DMS 273 (cell line): ENCODE measurements around the gene CEBPZ.
"Not testable (repeated sequence)": the region's sequence is repeated elsewhere in the genome, so short reads cannot be mapped to it uniquely, and the experiment has no call there.

Source experiments
- DNase-seq: peaks from one replicate; lab custom pipeline; 2025; ENCODE audit not compliant: unreplicated experiment; lab: John Stamatoyannopoulos, UW

CEBPZ gene, protein sequence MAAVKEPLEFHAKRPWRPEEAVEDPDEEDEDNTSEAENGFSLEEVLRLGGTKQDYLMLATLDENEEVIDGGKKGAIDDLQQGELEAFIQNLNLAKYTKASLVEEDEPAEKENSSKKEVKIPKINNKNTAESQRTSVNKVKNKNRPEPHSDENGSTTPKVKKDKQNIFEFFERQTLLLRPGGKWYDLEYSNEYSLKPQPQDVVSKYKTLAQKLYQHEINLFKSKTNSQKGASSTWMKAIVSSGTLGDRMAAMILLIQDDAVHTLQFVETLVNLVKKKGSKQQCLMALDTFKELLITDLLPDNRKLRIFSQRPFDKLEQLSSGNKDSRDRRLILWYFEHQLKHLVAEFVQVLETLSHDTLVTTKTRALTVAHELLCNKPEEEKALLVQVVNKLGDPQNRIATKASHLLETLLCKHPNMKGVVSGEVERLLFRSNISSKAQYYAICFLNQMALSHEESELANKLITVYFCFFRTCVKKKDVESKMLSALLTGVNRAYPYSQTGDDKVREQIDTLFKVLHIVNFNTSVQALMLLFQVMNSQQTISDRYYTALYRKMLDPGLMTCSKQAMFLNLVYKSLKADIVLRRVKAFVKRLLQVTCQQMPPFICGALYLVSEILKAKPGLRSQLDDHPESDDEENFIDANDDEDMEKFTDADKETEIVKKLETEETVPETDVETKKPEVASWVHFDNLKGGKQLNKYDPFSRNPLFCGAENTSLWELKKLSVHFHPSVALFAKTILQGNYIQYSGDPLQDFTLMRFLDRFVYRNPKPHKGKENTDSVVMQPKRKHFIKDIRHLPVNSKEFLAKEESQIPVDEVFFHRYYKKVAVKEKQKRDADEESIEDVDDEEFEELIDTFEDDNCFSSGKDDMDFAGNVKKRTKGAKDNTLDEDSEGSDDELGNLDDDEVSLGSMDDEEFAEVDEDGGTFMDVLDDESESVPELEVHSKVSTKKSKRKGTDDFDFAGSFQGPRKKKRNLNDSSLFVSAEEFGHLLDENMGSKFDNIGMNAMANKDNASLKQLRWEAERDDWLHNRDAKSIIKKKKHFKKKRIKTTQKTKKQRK

DNA sequence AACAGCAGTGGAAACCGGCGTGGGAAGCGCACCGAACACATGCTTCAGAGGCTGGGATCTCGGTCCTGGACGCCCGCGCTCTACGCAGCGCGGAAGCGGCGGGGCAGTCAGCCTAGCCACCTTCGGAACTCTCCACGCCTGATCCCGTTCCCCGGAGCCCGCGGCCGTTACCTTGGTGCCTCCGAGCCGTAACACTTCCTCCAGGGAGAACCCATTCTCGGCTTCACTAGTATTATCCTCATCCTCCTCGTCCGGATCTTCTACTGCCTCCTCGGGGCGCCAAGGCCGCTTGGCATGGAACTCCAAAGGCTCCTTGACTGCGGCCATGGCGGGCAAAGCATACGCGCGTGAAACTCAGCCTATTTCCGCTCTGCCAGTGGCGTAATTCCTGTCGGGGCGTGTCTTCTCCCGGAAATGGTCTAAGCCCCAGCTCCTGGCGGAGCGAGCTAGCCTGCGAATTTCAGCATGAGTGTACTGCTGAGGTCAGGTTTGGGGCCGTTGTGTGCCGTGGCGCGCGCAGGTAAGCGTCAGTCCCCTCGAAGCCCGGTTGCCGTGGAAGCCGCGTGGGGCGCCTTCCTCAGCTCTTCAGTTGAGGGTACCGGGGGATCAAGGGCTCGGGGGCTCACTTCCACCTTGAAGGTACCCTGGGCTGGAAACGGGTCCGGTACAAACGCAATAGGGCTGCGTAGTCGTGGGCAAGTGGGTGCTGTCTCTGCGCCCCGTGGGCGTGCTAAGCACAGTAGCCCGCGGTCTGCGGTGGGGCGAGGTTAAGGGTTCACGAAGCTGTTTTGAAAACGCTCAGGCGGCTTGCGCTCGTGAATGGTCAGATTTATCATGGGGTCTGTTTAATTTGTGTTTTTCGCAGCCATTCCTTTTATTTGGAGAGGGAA lies at the start of gene CEBPZ, which contains the start of gene NDUFAF7:
Gene CEBPZ (minus strand): TSS at position 356 of the 890 bp plus-strand sequence. CDS start 29 bp downstream, at position 327.
Gene NDUFAF7 (plus strand): TSS at position 418 of the 890 bp plus-strand sequence. CDS start 48 bp downstream, at position 466.
- peak; percentile 97 for DNase-seq

DNA sequence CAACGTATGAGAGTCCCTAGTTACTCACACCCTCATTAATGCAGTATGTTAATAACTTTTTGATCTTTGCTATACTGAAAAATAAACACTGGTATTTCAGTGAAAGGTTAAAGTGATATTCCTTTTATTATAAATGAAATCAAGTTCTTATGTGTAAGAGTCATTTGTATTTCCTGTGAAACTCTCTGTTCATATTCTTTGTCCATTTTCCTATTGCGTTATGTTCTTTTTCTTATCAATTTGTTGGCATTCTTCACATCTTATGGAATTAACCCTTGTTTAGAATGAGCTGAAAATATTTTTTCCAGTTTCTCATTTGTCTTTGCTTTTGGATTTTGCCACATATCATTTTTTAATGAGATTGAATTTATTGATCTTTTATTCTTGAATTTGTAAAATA lies 44.9 kb upstream of the CEBPZ start:
- no peak for DNase-seq

DNA sequence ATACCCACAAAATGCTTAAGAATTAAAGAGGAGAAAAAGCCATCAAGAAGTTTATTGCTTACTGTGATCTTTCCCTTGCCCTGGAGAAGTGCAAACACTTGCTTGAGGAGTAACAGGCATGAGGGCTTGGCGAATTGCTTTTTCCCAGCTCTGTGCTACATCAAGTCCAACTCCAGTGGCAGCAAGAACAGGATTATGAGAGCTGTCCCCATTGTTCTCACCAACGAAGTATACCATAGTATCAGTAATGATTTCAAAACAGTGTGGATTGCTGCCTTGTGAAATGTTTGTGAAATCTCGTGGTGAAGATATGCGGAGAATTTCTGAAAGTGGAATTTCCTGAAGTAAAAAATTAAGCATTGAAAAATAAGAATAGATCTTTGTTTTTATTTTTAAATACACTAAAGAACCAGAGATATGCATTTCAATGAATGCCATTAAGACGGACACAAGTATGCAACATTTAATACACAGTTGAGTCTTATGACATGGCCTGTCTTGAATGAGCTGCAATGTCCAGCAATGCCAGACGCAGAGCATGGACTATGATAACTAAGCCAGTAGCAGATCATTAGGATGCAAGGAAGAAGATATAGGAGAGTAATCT lies 43.1 kb upstream of the CEBPZ start:
- DNase-seq, result no peak

GRCh38 chr2:37271376-37272067 lies 40.1 kb upstream of the CEBPZ start:
- no peak for DNase-seq

DNA sequence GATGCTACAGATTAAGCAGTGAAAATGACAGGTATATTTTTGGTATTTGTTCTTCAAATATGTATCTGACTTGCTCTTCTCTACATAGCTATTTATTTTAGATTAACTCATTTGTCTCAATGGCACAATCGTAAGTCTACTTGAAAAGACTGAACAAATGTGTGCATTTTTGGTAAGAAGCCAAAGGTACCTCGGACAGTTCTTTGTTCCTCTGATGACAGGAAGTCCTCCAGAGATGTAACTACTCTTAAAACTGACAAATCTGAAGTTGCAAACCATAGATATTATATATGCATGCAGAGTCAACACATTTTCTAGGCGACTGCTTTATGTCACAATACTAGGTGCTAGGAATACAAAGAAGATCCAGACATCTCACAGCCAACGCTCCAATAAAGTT lies 36.7 kb upstream of the CEBPZ start:
- no peak for DNase-seq

GRCh38 chr2:37267685-37268084 lies 36.3 kb upstream of the CEBPZ start:
- DNase-seq, result no peak

GRCh38 chr2:37263839-37264238 lies 32.4 kb upstream of the CEBPZ start:
- DNase-seq, result no peak

DNA sequence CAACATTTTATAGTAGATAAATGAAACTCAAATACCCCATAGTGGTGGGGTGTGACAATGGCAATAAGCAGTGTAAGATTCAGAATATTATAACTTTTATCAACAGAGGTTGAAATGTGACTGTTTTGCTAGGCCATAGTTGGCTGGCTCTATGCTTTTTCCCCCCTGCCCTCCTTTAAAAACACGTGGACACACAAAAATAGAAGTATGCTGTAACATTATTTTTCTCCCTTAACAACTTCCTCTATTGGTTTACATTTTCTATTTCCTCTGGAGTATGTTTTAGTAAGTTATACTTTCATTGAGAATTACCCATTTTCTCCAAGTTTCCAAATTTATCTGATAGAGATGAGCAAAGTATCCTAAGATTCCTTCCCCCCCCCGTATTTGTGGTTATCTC lies 31.1 kb upstream of the CEBPZ start:
- no peak for DNase-seq

- DNase-seq, result no peak
Measured at GRCh38 chr2:37250869-37251740, 19.7 kb upstream of the CEBPZ start.

DNA sequence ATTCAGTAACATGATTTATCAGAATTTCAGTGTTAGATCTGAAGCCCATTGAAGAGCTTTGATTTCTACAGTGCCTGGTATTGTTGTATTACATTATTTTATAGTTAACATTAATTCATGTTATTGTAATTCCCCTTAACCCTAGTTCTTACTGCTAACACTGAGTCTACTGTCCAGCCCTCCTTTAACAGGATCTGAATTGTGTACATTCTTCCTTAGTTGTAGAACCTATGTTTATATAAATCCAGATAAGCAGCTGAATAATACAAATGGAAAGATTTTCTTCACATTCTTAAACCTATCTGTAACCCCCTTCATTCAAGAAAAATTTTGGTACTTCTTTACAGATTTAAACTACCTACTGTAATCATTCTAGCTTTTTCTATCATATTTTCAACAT lies 14.8 kb upstream of the CEBPZ start:
- DNase-seq, result no peak

DNA sequence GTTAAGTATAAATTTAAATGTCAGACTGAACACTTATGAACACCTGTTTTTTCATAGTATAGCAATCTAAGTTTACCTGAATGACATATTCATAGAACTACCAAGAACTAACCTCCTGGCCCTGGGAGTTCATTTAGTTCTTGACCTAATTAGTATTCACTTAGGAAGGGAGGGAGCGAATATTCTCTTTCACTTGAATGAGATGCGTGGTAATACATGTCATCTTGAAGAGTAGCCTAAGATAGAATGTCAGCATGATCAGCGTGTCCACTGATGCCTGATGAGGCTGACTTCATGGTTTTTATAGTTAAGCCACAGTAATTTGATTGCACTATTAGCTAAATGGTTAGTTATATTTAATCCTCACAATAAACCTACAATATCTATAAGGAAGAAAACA lies 13.4 kb upstream of the CEBPZ start:
- no peak for DNase-seq

DNA sequence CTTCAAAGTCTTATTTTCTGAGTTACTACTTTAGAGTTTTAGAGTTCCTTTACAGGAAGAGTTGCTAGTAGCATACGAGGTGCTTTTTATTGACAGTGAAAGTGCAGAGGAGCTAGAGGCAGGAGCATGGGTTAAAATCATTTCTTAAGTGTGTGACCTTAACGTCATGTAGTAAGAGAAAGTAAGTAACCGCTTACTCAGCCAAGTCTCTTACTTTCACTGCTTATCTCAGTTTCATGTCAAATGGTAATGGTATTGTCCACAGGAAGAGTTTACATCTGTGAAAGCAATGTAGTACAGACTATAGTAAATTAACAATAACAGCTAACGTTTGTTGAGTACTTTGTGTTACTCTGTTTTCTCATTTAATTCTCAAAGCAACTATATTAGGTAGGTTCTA lies 12.6 kb upstream of the CEBPZ start:
- no peak for DNase-seq

DNA sequence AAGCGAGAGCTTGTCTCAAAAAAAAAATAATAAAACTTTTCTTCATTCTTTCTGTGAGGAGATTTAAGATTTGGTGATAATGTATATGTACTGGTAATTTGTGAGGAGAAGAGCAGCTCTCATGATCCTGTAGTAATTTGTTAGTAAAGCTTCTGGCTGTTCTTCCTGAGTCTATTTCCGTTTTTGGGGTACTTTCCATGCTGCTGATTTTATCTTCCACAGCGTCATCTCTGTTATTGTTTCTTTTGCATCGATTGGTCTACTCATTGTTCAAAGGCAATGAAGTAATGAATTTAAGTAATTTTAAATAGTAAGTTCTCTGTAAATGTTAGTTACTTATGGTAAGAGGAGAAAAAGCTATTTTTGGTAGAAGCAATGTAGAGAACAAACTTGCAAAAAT lies 12.0 kb upstream of the CEBPZ start:
- no peak for DNase-seq

DNA sequence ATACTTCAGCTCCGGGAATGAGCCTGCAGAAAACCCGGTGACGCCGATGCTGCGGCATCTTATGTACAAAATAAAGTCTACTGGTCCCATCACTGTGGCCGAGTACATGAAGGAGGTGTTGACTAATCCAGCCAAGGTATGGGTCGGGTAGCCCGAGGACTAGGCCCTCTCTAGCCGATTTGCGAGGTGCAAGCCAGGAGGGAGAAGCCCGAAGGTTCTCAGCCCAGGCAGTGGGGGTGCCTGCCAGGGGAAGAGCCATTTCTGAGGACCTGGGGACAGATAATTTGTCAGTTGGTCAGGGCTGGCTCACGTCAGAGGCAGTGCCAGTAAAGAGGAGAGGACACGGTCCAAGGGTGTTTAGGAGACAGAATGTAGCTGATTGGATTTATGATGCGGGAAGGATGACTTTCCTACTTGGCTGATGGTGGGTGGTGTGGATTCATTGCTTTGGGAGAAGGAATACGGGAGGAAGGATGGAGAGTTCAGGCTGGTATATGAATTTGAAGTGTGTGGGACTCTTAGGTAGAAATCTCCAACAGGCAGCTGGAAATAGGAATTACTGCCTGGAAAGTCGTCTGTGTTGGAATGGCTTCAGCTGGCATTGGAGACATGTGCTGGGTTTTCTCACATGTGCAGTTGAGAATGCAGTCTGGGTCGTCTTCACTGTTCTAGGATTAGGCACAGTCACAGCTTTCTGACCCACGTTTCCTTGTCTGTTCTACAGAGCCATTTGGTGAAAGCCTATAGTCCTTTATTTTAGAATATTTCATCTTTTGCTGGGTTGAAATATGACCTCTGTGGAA lies 936 bp upstream of the CEBPZ start:
- DNase-seq, result peak; percentile 55

DNA sequence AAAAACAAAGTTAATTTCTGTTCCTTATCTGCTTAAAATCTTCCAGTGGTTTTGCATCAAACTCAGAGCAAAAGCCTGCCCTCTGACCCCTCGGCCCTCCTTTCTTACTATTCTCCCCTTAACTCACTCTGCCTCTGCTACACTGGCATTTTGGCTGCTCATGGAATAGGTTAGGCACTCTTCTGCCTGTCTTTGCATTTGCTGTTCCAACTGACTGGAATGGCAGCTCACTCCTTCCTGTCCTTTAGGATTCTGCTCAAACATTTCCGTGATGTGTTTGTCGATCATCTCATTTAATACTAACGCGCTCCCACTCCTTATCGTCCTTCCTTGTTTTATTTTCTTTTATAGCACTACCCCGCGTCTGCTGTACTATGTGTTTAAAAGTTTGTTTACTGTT lies 815 bp downstream of the CEBPZ start:
- peak; percentile 40 for DNase-seq

DNA sequence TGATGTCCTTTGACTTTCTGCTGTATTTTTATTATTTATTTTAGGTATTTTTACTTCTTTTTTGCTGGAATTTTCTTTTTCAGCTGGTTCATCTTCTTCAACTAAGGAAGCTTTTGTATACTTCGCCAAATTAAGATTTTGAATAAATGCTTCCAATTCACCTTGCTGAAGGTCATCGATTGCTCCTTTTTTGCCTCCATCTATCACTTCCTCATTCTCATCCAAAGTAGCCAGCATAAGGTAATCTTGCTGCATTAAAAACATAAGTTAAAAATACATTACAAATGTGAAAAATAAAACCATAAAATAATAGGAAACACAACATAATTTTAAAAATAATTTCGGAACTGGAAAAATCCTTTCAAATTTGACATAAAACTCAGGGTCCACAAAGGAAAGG lies 2.6 kb downstream of the CEBPZ start:
- no peak for DNase-seq

DNA sequence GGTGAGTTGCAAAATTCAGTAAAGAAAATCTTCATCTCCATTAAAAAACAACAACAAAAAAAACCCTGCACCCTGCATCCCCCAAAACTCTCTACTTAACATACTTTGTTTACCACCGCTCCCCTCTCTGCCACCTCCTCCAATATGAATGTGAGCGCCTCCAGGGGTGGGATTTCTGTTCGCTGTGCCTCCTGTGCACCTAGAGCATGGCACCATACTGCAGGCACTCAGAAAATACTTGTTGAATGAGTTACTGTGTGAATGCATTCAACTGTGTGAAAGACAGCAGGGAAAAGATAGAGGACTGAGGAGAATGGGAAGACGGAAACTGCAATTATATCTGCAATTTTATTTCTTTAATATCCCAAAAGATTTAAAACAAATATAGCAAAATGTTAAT lies 4.5 kb downstream of the CEBPZ start:
- DNase-seq, result no peak

DNA sequence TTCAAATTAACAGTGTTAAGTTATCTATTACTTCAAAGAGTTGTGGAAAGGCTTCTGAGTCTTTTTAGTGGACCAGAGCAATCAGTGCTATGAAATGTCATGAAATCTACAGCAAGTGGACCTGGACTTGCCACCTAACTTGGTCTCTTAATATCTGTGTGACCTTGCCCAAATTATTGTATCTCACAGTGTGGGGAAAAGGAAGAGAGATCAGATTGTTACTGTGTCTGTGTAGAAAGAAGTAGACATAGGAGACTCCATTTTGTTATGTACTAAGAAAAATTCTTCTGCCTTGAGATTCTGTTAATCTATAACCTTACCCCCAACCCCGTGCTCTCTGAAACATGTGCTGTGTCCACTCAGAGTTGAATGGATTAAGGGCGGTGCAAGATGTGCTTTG lies 6.3 kb downstream of the CEBPZ start:
- not testable (repeated sequence) for DNase-seq
